Putamen (tissue), 1 donor: Measurements from ENCODE around the gene ODC1.
"Not testable (repeated sequence)": the region's sequence is repeated elsewhere in the genome, so short reads cannot be mapped to it uniquely, and the experiment has no call there.

Source experiments
- DNase-seq: peaks from one replicate; pipeline ENCODE4 v3.0.0-alpha.2; 2016; ENCODE audit warnings: low spot score

The ODC1 gene

GRCh38 chr2:10447895-10448575 is at the start of gene ODC1:
ODC1 (minus strand) TSS chr2:10448327; CDS start chr2:10445032, 3,295 bp downstream.
- DNase-seq: peak; percentile 90

- no peak for DNase-seq
These were observed 49.7 kb upstream of the ODC1 start for GRCh38 chr2:10497797-10498251.

- DNase-seq: no peak
These were observed 47.8 kb upstream of the ODC1 start for GRCh38 chr2:10495988-10496313.

GRCh38 chr2:10495311-10495987 is 47.3 kb upstream of the ODC1 start:
- DNase-seq: no peak

- no peak for DNase-seq
These were observed 46.4 kb upstream of the ODC1 start for GRCh38 chr2:10494351-10495066.

- DNase-seq: no peak
These were observed 45.6 kb upstream of the ODC1 start for GRCh38 chr2:10493634-10494281.

- DNase-seq: no peak
These were observed 45.0 kb upstream of the ODC1 start for GRCh38 chr2:10493075-10493633.

- no peak for DNase-seq
These were observed 42.7 kb upstream of the ODC1 start for GRCh38 chr2:10490806-10491291.

- no peak for DNase-seq
These were observed 41.9 kb upstream of the ODC1 start for GRCh38 chr2:10489842-10490555.

GRCh38 chr2:10488142-10488541 is 40.0 kb upstream of the ODC1 start:
- not testable (repeated sequence) for DNase-seq

- DNase-seq: not testable (repeated sequence)
These were observed 39.6 kb upstream of the ODC1 start for GRCh38 chr2:10487741-10488104.

GRCh38 chr2:10487081-10487740 is 39.1 kb upstream of the ODC1 start:
- no peak for DNase-seq

- DNase-seq: no peak
These were observed 38.5 kb upstream of the ODC1 start for GRCh38 chr2:10486601-10487079.

GRCh38 chr2:10486091-10486490 is 38.0 kb upstream of the ODC1 start:
- no peak for DNase-seq

- DNase-seq: no peak
These were observed 34.8 kb upstream of the ODC1 start for GRCh38 chr2:10482913-10483312.

GRCh38 chr2:10482460-10482859 is 34.3 kb upstream of the ODC1 start:
- DNase-seq: no peak

GRCh38 chr2:10481666-10482157 is 33.6 kb upstream of the ODC1 start:
- no peak for DNase-seq

- no peak for DNase-seq
These were observed 33.0 kb upstream of the ODC1 start for GRCh38 chr2:10481055-10481665.

GRCh38 chr2:10480359-10480949 is 32.3 kb upstream of the ODC1 start:
- DNase-seq: no peak

GRCh38 chr2:10478916-10479315 is 30.8 kb upstream of the ODC1 start:
- no peak for DNase-seq
